GM20431 (cell line): ENCODE measurements around the gene MTHFD2.

Source experiments
- in situ Hi-C: fragments of 300-500 bp; cut with MseI, MboI; formaldehyde crosslinking; loops from one replicate; pipeline ENCODE4 v1.15.0; 2020; ENCODE audit warnings: low sequenced_read_pairs; ENCODE audit not compliant: unreplicated experiment

Gene MTHFD2

DNA sequence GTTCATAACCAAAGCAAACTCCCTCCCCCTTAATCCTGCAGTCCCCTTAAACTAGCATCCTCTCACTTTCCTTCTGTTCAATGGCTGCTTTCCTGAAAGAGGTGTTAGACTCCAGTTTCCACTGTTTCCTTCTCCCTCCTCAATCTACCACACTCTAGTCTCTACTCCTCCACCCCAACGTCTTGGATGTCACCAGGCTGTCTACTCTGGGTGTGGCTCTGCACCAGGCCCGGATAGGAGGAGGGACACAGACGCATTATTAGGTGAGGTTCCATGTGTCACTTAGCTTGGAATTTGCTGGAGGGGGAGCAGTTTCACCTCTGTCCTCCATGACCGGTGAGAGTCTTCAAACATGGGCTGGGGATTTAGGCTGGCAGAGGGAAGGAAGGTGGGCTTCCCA lies 61.3 kb downstream of the MTHFD2 start:
- in situ Hi-C loops, result no loop called here

DNA sequence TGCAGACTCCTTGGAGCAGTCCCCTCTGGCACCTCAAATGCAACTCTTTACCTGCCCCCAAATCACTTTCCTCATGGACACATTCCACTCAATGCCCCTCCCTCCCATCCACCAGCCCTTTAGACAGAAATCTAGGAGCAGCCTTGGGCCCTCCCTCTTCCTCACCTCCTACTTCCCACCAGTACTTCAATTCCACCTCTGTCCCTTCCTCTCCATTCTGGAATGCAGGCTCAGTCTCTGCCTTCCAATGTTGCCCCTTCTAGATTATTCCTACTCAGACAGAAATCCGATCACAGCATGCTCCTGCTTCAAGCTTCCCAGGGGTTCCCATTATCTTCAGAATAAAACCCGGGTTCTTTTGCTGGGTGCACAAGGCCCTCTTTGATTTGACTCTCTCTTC lies 62.1 kb downstream of the MTHFD2 start:
- in situ Hi-C loops, result no loop called here

DNA sequence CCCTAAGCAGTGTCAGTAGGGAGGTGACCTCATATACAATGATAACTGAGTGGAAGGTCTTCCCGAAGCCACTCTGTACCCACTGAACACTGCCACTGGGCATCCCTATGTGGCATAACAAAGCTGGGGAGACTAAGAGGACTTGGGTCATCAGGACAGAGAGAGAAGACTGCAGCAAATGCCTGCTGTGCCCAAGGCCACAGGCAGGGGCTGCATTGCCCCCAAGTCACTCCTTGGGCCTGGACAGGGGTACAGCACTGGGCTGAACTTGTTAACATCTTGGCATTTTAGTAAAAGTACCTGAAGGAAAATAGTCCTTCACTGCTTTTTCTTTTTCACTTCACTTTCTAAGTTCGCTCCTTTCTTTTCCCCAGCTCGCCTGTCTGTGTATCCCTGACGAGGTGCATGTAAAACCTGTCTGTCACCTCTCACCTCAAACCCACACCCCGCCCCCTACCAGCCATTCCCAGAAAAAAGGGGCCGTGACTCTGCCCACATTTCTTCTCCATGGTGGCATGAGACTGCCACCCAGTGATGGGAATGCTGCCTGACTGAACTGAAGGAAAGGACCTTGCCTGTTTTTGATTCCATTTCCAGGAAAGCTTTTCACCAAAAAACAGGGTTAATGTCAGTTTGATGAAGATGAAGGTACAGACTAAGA lies 62.9 kb downstream of the MTHFD2 start:
- in situ Hi-C loops, result no loop called here

DNA sequence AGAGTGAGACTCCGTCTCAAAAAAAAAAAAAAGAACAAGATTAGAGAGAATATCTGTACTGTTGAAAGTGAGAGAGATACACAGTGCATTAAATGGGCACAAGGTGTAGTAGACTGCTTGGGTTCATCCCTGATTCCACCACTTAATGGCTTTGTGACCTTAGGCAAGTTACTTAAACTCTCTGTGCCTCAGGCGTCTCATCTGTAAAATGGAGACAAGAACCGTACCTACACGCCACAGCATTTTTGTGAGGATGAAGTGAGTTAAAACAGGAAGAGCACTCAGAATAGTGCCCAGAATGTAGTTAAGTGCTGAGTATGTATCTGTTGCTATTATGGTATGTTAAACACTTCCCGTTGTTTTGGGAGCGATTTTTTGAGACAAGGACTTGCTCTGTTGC lies 64.3 kb downstream of the MTHFD2 start:
- in situ Hi-C loops, result no loop called here

DNA sequence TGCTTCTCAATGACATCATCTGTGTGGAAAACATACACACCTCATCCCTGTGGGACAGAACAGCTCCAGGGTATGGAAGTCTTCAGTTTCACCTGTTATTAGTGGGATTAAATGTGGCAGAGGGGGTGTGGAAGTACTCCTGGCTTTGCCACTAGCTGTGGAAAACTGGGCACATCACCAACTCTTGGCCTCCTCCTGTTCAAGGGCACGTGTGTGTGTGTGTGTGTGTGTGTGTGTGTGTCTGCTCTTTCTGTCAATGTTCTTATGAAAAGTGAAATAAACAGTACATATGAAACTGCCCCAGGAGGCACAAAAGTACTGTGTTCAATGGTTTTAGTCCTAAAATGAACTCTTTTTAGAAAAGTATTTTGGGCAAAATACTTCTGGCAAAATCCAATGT lies 65.9 kb downstream of the MTHFD2 start:
- in situ Hi-C loops, result no loop called here

DNA sequence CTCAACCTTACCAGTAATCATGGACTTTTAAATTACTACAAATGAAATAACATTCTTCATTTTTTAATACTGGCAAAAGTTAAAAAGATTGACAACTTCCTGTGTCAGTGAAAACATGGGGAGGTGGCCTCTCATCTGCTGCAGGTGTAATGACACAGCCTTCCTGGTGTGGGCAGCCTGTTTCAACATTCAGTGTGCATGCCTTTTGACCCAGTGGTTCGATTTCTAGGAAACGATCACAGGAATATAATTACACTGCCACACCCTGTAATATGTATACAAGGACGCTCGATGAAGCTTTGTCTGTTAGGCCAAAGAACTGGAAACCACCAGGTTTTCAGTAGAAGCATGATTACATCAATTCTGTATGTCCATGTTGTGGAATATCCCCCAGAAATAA lies 68.7 kb downstream of the MTHFD2 start:
- in situ Hi-C loops, result no loop called here
